ENCODE data around the gene NUDT16L1.

The NUDT16L1 gene

DNA sequence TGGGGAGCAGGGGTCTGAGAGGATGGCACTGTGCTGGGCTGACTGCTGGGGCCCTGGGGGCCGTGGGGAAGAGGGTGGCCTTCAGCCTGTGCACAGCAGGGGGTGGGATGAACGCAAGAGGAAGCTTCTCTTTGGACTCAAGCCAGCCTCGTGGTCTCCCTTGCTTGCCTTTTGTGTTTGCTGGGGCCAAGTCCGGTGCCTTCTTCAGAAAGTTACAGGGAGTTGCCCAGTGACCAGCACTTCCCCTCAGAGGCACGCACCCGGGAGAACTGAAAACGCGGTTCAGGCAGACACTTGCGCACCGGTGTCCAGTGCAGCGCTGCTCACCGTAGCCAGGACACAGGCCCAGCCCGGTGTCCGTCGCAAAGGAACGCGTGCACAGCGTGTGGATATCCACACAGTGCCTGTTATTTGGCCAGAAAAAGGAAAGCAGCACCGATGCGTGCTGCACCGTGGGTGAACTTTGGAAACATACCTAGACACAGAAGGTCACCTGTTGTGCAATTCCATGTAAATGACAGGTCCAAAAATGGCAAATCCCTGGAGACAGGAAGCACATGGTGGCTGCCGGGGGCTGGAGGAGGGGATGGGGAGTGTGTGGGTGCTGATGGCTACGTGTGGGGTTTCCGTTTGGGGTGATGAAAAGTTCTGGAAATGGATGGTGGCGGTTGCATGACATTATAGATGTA lies 29.4 kb upstream of the NUDT16L1 start:
- DNase-seq (ENCODE audit: low read depth, low spot score): no peak

DNA sequence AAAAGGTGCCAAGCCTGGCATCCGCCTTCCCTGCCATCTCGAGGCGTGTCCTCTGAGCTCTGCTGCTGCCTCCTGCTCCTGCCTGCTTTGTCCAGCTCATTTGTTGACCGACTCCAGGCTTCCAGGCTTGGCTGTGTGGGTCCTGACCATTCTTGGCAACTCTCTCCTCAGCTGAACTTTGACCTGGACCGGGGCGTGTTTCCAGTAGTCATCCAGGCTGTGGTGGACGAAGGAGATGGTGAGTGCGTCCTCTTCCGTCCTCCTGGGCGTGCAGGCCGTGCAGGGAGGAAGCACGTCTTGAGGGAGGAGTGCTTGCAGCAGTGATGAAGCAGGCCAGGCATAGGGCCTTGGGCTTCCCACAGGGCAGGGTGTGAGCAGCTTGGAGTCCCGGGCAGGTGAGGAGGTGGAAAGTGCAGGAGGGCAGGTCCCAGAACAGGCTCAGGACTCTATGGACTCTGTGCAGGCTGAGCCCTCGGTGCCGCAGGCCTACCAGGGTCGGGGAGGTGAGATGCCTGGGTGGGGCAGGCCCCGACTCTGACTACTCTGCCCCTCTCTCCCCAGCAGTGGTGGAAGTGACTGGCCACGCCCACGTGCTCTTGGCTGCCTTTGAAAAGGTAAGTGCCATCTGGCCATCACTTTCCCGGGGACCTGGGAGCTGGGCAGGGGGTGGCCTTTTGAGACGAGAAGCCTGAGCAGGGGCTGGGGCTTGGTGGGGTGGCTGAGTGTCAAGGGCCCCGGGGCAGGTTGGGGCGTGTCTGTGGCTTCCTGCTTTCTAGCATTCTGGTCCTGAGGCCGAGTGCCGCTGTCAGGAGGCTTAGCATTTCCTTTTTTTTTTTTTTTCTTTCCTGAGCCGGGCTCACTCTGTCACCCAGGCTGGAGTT lies 28.6 kb upstream of the NUDT16L1 start:
- DNase-seq (ENCODE audit: low read depth, low spot score): no peak

DNA sequence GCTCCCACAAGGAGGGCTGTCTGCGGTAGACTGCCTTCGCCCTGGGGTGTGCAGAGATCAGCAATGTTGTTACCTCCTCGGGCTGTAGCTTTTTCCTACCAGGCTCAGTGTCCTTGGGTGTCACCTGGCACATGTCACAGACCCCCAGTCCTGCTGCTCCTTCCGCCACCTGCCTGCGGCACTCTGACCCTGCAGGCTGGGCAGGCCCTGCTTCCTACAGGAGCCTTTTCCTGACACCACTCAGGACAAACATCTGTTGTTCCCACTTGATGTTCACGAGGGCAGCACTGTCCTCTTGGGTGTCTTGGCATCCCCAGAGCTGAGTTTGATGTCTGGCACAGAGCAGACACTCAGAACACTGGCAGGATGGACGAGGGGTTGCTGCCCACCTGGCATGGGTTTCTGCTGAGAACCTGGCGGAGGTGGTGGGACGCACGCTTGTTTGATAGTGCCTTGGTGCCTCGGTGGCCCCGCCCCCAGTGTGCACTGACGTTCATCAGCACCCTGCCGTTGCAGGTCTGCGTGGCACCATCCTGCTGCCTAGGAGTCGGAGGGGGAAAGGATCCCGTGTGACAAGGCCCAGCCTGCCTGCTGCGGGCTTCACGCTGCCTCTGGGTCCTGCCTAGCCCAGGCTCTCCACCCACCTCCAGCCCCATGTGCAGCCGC lies 26.7 kb upstream of the NUDT16L1 start:
- DNase-seq (ENCODE audit: low read depth, low spot score): no peak

GRCh38 chr16:4667203-4667963 lies 26.0 kb upstream of the NUDT16L1 start:
- no peak for DNase-seq (ENCODE audit: low read depth, low spot score)

DNA sequence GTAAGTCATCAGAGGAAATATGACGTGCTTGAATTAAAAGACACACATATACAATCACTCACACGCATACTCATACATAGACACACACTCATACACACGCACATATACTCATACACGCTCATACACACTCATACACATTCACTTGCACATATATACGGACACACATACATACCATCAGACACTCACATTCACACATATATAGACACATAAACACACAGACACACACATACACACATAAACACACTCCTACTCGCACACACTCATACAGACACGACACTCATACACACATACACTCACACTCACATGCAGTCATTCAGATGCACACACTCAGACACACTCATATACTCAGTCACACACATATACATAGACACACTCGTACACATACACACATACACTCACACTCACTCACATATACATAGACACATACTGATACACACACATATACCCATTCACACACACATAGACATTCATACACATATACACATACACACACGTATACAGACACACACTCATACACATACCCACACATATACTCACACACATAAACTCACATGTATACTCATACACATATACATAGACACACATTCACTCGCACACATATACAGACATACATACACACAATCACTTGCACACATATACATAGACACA lies 24.9 kb upstream of the NUDT16L1 start:
- DNase-seq (ENCODE audit: low read depth, low spot score): no peak

DNA sequence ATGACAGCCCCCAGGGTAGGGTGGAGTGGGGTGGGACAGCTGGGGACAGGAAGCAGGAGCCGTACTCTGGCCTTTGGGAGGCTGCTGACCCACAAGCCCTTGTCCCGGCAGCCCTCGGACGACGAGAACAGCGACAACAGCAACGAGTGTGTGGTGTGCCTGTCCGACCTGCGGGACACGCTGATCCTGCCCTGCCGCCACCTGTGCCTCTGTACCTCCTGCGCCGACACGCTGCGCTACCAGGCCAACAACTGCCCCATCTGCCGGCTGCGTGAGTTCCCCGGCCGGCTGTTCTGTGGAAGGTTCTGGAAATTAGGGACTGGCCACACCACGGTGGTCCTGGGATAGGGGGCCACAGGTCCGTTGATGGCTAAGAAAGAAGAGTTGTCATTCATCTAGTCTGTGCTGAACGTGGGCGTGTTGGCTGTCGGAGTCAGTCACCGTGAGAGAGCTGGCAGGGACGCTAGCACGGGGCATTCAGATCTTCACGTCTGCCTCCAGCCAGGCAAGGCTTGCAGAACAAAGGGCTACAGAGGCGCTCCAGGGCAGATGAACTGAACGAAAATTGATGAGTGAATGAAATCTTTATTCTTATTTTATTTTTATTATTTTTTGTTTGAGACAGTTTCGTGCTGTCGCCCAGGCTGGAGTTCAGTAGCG lies 19.8 kb upstream of the NUDT16L1 start:
- no peak for DNase-seq (ENCODE audit: low read depth, low spot score)

DNA sequence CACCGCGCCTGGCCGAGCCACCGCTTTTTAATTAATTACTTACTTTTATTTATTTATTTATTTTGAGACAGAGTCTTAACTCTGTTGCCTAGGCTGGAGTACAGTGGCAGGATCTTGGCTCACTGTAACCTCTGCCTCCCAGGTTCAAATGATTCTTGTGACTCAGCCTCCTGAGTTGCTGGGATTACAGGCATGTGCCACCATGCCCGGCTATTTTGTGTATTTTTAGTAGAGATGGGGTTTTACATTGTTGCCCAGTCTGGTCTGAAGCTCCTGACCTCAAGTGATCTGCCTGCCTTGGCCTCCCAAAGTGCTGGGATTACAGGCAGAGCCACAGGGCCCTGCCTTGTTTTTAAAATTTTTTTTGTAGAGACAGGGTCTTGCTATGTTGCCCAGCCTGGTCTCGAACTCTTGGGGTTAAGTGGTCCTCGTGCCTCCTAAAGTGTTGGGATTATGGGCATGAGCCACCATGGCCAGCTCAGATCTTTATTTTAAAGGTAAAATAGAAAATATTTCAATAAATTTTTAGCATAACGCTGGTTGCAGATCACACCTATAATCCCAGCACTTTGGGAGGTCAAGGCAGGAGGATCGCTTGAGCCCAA lies 18.3 kb upstream of the NUDT16L1 start:
- DNase-seq (ENCODE audit: low read depth, low spot score): no peak

DNA sequence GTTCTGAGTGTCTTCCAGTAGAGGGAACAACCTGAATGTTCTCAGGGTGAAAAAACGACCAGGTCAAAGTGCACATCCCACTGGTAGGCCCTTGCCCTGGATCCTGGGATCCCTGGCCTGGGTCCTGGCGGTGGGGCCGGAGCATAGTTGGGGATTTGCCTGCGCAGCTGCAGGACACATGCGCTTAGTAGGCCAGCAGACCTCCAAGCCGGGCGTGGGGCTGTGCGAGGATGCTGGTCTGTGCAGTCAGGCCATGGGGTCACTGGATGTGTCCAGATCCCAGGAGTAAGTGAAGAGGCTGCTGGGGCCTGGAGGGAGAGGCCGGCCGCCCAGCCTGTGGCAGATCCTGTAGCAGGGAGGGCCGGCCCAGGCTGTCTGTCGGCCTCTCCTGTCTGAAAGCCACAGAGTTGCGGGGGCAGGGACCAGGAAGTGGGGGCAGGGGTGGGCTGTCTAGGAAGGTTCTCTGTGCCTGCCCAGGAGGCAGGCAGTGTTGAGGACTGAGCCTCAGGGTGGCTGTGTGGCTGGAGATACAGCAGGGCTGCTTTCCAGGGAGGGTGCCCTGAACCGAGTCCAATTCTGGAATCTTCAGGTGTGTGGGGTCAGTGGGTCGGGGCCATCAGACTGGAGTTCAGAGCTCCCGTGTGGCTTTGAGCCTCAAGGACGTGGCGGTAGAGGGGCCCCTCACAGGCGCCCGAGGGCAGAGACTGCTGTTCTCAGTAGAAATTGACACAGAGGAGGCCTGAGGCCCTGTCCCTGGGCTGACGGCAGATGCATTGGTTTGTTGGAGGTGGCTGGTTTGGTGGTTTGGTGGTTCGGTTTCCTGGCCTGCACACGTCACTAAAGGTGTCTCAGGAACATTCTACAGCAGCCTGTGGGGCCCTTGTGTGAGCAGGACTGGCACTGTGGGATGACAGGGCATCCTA lies 17.2 kb upstream of the NUDT16L1 start:
- DNase-seq (ENCODE audit: low read depth, low spot score): no peak

GRCh38 chr16:4676831-4677230 lies 16.5 kb upstream of the NUDT16L1 start:
- DNase-seq (ENCODE audit: low read depth, low spot score): no peak

DNA sequence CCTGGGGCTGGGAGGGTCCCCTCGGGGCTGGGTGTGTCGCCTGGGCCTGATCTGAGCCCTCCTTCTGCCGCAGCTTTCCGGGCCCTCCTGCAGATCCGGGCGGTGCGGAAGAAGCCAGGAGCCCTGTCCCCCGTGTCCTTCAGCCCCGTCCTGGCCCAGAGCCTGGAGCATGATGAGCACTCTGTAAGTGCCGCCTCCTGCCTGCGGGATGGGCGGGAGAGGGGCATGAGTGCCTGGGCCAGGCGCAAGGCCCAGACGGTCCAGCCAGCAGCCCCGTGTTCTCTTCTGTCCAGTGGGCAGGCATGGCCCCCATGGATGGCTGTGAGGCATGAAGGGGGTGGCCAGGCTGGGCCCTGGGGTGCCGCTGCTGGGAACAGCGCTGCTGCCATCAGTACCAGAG lies 16.0 kb upstream of the NUDT16L1 start:
- no peak for DNase-seq (ENCODE audit: low read depth, low spot score)

DNA sequence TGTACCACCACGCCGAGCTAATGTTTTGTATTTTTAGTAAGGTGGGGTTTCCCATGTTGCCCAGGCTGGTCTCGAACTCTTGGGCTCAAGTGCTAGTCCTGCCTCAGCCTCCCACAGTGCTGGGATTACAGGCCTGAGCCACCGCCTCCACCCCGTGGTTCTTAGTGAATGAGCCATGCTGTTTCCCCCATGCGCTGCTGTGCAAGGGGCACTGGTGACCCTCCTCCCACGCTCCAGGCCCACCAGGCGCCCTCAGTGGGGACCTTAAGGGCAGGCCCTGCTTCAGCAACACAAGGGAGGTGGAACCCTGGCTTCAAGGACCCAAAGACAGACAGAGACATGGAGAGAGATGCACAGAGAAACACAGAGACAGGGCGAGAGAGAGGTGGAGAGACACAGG lies 15.4 kb upstream of the NUDT16L1 start:
- no peak for DNase-seq (ENCODE audit: low read depth, low spot score)

GRCh38 chr16:4678596-4678995 lies 14.8 kb upstream of the NUDT16L1 start:
- DNase-seq (ENCODE audit: low read depth, low spot score): no peak

- DNase-seq (ENCODE audit: low read depth, low spot score): no peak
Observed at GRCh38 chr16:4679156-4679849, 14.1 kb upstream of the NUDT16L1 start.

- no peak for DNase-seq (ENCODE audit: low read depth, low spot score)
Observed at GRCh38 chr16:4679850-4680636, 13.3 kb upstream of the NUDT16L1 start.

GRCh38 chr16:4680673-4681470 lies 12.5 kb upstream of the NUDT16L1 start:
- DNase-seq (ENCODE audit: low read depth, low spot score): no peak

GRCh38 chr16:4681471-4682083 lies 11.8 kb upstream of the NUDT16L1 start:
- DNase-seq (ENCODE audit: low read depth, low spot score): no peak
